ENCODE results near the gene MICAL3.

GRCh38 chr22:18012531-18012930 lies 11.8 kb downstream of the MICAL3 start:
- TF ChIP-seq CTCF (IDR thresholded peaks at IDR 0.05) (no peak), POLR2A (IDR thresholded peaks at IDR 0.05) (no peak), EP300 (IDR thresholded peaks at IDR 0.05) (no peak)

Data from suprapubic skin (tissue), 3 donors.